Stromal cell of bone marrow (primary cell): ENCODE results near the gene WFDC1.

Experiments
- DNase-seq: peaks from one replicate; pipeline ENCODE4 v3.0.0-alpha.2; 2012; ENCODE audit warnings: low read depth

WFDC1 gene

GRCh38 chr16:84272740-84273320 is 21.8 kb upstream of the WFDC1 start:
- no peak for DNase-seq

- DNase-seq = no peak
Measured at GRCh38 chr16:84274515-84274914, 20.2 kb upstream of the WFDC1 start.

GRCh38 chr16:84275585-84276151 is 19.0 kb upstream of the WFDC1 start:
- no peak for DNase-seq

GRCh38 chr16:84277244-84277823 is 17.3 kb upstream of the WFDC1 start:
- DNase-seq = peak; percentile 11

- DNase-seq = no peak
Measured at GRCh38 chr16:84278333-84278732, 16.3 kb upstream of the WFDC1 start.

GRCh38 chr16:84278968-84279367 is 15.7 kb upstream of the WFDC1 start:
- DNase-seq = no peak

- DNase-seq = no peak
Measured at GRCh38 chr16:84279881-84280280, 14.8 kb upstream of the WFDC1 start.

- no peak for DNase-seq
Measured at GRCh38 chr16:84281074-84281473, 13.6 kb upstream of the WFDC1 start.

GRCh38 chr16:84282533-84282932 is 12.1 kb upstream of the WFDC1 start:
- DNase-seq = no peak

- DNase-seq = no peak
Measured at GRCh38 chr16:84283314-84284153, 11.1 kb upstream of the WFDC1 start.

- DNase-seq = no peak
Measured at GRCh38 chr16:84284154-84284722, 10.4 kb upstream of the WFDC1 start.

GRCh38 chr16:84286578-84287240 is 8.0 kb upstream of the WFDC1 start:
- DNase-seq = peak; percentile 49

GRCh38 chr16:84288902-84289301 is 5.8 kb upstream of the WFDC1 start:
- no peak for DNase-seq

- DNase-seq = no peak
Measured at GRCh38 chr16:84291226-84291625, 3.5 kb upstream of the WFDC1 start.

- DNase-seq = no peak
Measured at GRCh38 chr16:84292011-84292410, 2.7 kb upstream of the WFDC1 start.

GRCh38 chr16:84293406-84293805 is 1.3 kb upstream of the WFDC1 start:
- DNase-seq = no peak

- DNase-seq = no peak
Measured at GRCh38 chr16:84294117-84294516, 561 bp upstream of the WFDC1 start.

GRCh38 chr16:84295203-84295860 is 654 bp downstream of the WFDC1 start:
- DNase-seq = no peak

- DNase-seq = no peak
Measured at GRCh38 chr16:84298376-84298899, 3.8 kb downstream of the WFDC1 start.

GRCh38 chr16:84299734-84300440 is 5.2 kb downstream of the WFDC1 start:
- DNase-seq = no peak
